HG02763 (cell line): ENCODE data around the gene ISX.

ENCODE experiments used
- ATAC-seq: cut with Tn5 transposase; IDR thresholded peaks from one replicate; pipeline ENCODE4 v1.9.1; 2021; ENCODE audit warnings: mild to moderate bottlenecking, moderate library complexity; ENCODE audit not compliant: unreplicated experiment

The ISX gene

DNA sequence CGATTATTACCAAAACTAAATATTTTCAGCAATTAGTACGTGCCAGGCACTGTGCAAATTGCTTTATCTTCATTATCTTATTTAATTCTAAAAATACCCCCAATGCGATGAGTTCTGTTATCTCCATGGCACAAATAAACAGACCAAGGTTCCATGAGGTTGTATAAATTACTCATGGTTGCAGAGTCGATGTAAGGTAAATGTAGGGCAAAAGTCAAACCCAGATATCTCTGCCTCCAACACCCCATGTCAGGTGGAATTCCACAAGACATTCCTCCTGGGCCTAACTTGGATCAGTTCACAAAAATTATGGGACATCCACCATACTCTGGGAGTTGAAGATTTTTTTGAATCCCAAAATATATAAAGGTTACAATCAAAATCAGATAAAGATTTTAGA is 43.7 kb downstream of the ISX start:
- no peak for ATAC-seq

DNA sequence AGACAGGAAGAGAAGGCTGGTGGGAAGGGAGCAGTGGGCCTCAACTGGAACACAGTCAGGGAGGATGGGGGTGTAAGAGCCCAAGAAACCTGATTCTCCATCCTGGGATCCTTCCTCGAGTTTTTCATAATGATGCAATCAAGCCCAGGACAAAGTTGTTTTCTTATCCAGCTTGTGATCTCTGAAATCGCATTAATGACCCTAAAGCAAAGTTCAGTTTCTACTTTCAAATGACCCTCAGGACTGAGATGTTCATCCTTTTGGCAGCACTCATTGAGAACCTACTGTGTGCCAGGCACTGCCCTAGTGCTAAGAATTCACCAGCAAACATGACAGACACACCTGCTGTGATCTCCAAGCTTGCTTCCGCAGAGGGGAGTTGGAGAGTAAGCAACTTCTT is 45.3 kb downstream of the ISX start:
- ATAC-seq, result no peak

GRCh38 chr22:35113341-35113740 is 47.4 kb downstream of the ISX start:
- ATAC-seq, result no peak

- no peak for ATAC-seq
These were observed 48.4 kb downstream of the ISX start for GRCh38 chr22:35114131-35114980.

DNA sequence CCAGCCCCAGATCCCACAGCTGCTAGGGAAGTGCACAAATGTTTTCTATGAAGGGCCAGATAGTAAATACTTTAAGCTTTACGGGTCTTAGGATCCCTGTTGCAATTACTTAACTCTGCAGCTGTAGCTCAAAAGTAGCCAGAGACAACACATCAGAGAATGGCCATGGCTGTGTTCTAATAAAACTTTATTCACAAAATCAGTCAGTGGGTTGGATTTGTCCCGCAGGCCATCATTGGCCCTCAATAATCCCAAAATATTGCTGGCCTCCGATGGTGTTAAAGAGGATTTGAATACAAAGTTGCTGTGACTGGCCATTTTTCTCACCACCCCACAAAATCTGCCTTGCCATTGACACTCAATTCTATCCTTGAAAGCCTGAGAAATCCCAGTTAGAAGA is 49.6 kb downstream of the ISX start:
- ATAC-seq, result no peak

DNA sequence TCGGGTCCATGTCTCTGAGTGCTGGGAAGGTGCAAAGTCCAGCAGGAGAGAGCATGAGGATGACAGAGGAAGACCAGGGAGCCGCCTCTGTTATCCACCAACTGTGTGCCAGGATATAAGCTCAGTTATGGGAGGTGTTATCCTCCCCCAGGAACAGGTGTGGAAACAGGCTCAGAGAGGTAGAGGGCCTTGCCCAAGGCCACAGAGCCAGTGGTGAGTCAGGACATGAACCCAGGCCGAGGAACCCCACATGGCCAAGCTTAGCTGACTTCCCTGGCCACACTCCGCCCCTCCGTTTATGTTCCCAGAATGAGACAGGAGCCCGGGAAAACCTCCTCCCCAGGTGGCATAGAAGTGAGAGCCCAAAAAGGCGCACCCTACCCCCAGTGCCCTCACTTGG is 50.3 kb downstream of the ISX start:
- ATAC-seq, result no peak

GRCh38 chr22:35116817-35117216 is 50.9 kb downstream of the ISX start:
- no peak for ATAC-seq

DNA sequence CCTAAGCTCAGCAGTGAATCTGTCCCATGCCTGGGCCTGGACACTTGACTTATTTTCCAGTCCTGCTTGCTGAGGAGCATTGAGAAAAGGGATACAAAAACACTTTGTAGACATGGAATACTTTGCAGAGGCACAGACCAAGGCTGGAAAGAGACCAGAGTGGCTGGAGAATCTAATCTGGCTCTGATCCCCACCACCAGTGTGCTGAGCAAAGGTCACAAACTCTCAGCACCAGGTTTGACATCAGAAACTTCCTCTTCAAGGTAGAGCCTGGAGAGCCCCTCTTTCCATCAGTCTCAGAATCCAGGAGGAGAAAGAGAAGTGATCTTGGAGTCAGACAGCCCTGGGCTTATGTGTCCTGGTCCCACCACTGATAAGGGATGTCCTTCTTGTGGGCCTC is 53.5 kb downstream of the ISX start:
- no peak for ATAC-seq

- ATAC-seq, result no peak
These were observed 58.8 kb downstream of the ISX start for GRCh38 chr22:35124691-35125219.

GRCh38 chr22:35126993-35127392 is 61.0 kb downstream of the ISX start:
- ATAC-seq, result peak; percentile 47

- peak; percentile 46 for ATAC-seq
These were observed 62.7 kb downstream of the ISX start for GRCh38 chr22:35128637-35129036.

GRCh38 chr22:35131525-35132000 is 65.6 kb downstream of the ISX start:
- no peak for ATAC-seq

DNA sequence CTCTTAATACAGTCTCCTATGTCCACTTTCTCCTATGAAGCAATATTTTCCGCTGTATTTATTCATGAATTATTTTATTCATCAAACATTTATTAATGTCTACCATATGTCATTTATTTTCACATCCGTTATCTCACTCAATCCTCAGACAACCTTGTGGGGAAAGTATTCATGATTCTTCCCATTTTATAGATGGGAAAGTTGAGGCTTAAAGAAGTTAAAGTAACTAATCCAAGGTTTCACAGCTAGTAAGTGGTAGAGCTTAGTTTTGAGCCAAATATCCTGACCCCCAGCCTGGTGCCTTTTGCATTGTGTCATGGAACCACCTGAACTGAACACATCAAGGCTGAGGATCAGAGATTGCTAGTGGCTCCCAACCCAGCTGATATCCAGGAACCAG is 66.6 kb downstream of the ISX start:
- ATAC-seq, result no peak

GRCh38 chr22:35133702-35134380 is 67.9 kb downstream of the ISX start:
- ATAC-seq, result no peak

GRCh38 chr22:35134637-35135036 is 68.7 kb downstream of the ISX start:
- no peak for ATAC-seq

GRCh38 chr22:35135165-35135564 is 69.2 kb downstream of the ISX start:
- no peak for ATAC-seq
